Esophagus muscularis mucosa (tissue), 4 donors: ENCODE results near the gene DNAJC17. TPM values are rescaled to one million over a fixed set of nuclear protein-coding genes. Genes with fewer than 3 reads are reported as not detected.

ENCODE experiments used
- DNase-seq: peaks from one replicate; pipeline ENCODE4 v3.0.0-alpha.2; 2017; ENCODE audit errors: extremely low spot score
- H3K27ac ChIP-seq, 4 donors: fragments of 200-600 bp; sonication (generic); replicated peaks in 1 of 4; 1 replicate in 3 of 4; 2 replicates in 1 of 4; pipeline ENCODE4 v1.5.1; 2016 to 2019; ENCODE audit warnings: mild to moderate bottlenecking in 1 of 4
- H3K27me3 ChIP-seq, 4 donors: fragments of 200-600 bp; sonication (generic); one replicate each; pipeline versions ENCODE4 v1.5.1 to v1.6.0; 2016 to 2019
- H3K36me3 ChIP-seq, 4 donors: fragments of 200-600 bp; sonication (generic); one replicate each; pipeline ENCODE4 v1.5.1; 2016 to 2019
- H3K4me1 ChIP-seq, 4 donors: fragments of 200-600 bp; sonication (generic); one replicate each; pipeline ENCODE4 v1.5.1; 2016 to 2019
- H3K4me3 ChIP-seq, 4 donors: fragments of 200-600 bp; sonication (generic); 1 replicate in 2 of 4; 2 replicates in 2 of 4; pipeline ENCODE4 v1.5.1; 2016 to 2019; ENCODE audit warnings: mild to moderate bottlenecking in 4 of 4, moderate library complexity in 1 of 4
- H3K9me3 ChIP-seq, 4 donors: fragments of 200-600 bp; sonication (generic); 1 replicate in 3 of 4; 2 replicates in 1 of 4; pipeline ENCODE4 v1.5.1; 2016 to 2019
- EP300 ChIP-seq: sonication (generic); formaldehyde crosslinking; IDR thresholded peaks from one replicate; pipeline ENCODE4 v1.6.1; 2017; ENCODE audit warnings: antibody characterized with exemption
- POLR2A ChIP-seq: fragments of 450-650 bp; IDR thresholded peaks from one replicate; pipeline ENCODE4 v1.6.1; 2017; ENCODE audit warnings: antibody characterized with exemption, moderate library complexity, mild to moderate bottlenecking, low read depth
- POLR2AphosphoS5 ChIP-seq, 2 donors: sonication (generic); formaldehyde crosslinking; IDR thresholded peaks; one replicate each; pipeline ENCODE4 v1.6.1; 2017; ENCODE audit warnings: antibody characterized with exemption in 2 of 2
- WGBS: methylation state at CpG from one replicate; pipeline ENCODE4 v1.1.5; 2018; 5-methylcytosine and 5-hydroxymethylcytosine counted together
- intact Hi-C: fragments of 100-400 bp; cut with DNase I; formaldehyde crosslinking; loops from one replicate; pipeline ENCODE4 v1.15.1; 2023
- total RNA-seq, 4 donors: library from RNA; depleted of rRNA; stranded (reverse); fragments of >200 nt; gene quantifications; one replicate each; pipeline versions ENCODE4 v1.1.0 to v1.2.1, GENCODE V29; 2016
- TF ChIP-seq, protein P1 (sequence below), 3 experiments: fragments of 200-600 bp in 2 of 3; fragments of 450-650 bp in 1 of 3; sonication (generic) in 2 of 3; IDR thresholded peaks; one replicate each; pipeline ENCODE4 v1.5.1; 2017 to 2019; ENCODE audit warnings: antibody characterized with exemption in 3 of 3, mild to moderate bottlenecking in 2 of 3, moderate library complexity in 1 of 3

DNAJC17 gene
- total RNA-seq, 4 donors from 2014 or later, result 10.0 to 23.8 (median 13.9) TPM

GRCh38 chr15:40836020-40836419, 28.7 kb upstream of the DNAJC17 start:
- intact Hi-C loops, result no loop called here
- H3K4me1 ChIP-seq, result no peaks in the 10 kb centered on the region
- H3K27ac ChIP-seq, result no peak overlapping the region
- no peak for TF ChIP-seq POLR2A
- no peak for TF ChIP-seq EP300
- TF ChIP-seq, protein P1, sequence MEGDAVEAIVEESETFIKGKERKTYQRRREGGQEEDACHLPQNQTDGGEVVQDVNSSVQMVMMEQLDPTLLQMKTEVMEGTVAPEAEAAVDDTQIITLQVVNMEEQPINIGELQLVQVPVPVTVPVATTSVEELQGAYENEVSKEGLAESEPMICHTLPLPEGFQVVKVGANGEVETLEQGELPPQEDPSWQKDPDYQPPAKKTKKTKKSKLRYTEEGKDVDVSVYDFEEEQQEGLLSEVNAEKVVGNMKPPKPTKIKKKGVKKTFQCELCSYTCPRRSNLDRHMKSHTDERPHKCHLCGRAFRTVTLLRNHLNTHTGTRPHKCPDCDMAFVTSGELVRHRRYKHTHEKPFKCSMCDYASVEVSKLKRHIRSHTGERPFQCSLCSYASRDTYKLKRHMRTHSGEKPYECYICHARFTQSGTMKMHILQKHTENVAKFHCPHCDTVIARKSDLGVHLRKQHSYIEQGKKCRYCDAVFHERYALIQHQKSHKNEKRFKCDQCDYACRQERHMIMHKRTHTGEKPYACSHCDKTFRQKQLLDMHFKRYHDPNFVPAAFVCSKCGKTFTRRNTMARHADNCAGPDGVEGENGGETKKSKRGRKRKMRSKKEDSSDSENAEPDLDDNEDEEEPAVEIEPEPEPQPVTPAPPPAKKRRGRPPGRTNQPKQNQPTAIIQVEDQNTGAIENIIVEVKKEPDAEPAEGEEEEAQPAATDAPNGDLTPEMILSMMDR (IDR thresholded peaks at IDR 0.05), result no peak
- TF ChIP-seq POLR2AphosphoS5 (IDR thresholded peaks at IDR 0.05), result no peak
- H3K27me3 ChIP-seq, result no peaks in the 10 kb centered on the region
- WGBS, result 95% methylated on average over 1 of the region's 1 CpG
- no peaks in the 10 kb centered on the region for H3K36me3 ChIP-seq
- no peaks in the 10 kb centered on the region for H3K9me3 ChIP-seq
- H3K4me3 ChIP-seq, result no peak overlapping the region
- DNase-seq, result no peak

DNA sequence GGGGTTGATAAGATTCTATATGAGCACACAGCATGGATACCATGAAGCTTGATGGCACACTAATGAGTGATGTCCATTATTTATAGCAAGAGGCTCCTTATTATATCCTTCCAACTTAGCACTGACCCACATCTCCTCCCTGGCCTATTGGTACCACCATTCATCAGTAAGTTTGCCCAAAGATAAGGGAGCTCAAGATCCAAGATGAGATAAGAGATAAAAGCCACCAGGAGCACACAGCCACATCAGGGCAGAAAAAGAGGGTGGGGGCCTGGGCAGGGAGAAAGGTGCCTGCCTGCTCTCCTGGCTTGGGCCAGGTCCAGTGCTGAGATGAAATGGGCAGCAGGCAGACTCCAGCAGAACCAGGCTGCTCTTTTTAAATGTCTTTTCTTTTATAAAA, 25.6 kb upstream of the DNAJC17 start:
- H3K4me3 ChIP-seq, result no peak overlapping the region
- DNase-seq, result no peak
- H3K27ac ChIP-seq, result no peak overlapping the region
- H3K9me3 ChIP-seq, result no peaks in the 10 kb centered on the region
- peaks cover 0 to 6% (median 0%) of the 10 kb centered on the region in 4 donors for H3K27me3 ChIP-seq
- no peaks in the 10 kb centered on the region for H3K4me1 ChIP-seq
- TF ChIP-seq EP300 (no peak), POLR2A (no peak), POLR2AphosphoS5 (IDR thresholded peaks at IDR 0.05) (no peak)
- TF ChIP-seq, protein P1 (IDR thresholded peaks at IDR 0.05), result no peak
- intact Hi-C loops, result no loop called here
- H3K36me3 ChIP-seq, result no peaks in the 10 kb centered on the region

DNA sequence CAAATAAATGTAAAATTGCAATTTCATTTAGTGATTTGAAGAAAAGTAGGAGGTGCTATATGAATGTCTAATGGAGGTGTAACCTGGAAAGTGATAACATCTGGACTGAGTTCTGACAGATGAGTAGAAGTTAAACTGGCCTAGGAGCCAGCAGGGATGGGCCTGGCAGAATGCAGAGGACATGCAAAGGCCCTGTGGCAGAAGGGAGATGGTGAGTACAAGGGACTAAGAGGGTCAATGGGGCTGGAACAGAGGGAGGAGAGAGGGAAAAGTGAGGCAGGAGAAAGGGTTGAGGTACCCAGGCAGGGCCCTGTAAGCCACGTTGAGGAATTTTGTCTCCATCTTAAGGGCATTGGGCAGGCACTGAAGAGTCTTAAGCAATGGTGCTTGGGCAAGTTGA, 24.6 kb upstream of the DNAJC17 start:
- TF ChIP-seq, protein P1 (IDR thresholded peaks at IDR 0.05), result no peak
- TF ChIP-seq EP300 (no peak), POLR2AphosphoS5 (IDR thresholded peaks at IDR 0.05) (no peak), POLR2A (no peak)
- 50% methylated on average over 1 of the region's 1 CpG for WGBS
- no peaks in the 10 kb centered on the region for H3K36me3 ChIP-seq
- no peaks in the 10 kb centered on the region for H3K4me1 ChIP-seq
- no peak for DNase-seq
- H3K27ac ChIP-seq, result no peak overlapping the region
- no peak overlapping the region for H3K4me3 ChIP-seq
- intact Hi-C loops, result no loop called here
- no peaks in the 10 kb centered on the region for H3K9me3 ChIP-seq
- H3K27me3 ChIP-seq, result peaks cover 0 to 9% (median 0%) of the 10 kb centered on the region in 4 donors

DNA sequence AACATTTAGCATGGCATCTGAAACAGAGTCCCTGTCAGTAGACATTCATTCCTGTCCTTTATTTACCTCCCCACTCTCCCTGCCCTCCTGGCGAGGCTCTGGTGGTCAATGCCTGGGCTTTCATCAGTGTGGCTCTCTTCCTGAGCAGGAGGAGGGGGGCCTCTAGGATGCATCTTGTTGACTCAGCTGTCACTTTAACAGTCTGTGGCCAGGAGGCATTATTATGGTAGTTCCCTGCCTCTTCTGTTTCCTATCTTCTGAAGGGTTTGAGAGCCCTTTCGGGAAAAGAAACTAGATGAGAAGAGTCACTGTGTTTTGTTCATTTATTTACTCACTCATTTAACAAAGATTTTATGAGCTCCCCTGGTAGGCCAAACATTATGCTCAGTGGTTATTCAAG, 23.6 kb upstream of the DNAJC17 start:
- H3K9me3 ChIP-seq, result no peaks in the 10 kb centered on the region
- no peaks in the 10 kb centered on the region for H3K4me1 ChIP-seq
- peaks cover 0 to 9% (median 0%) of the 10 kb centered on the region in 4 donors for H3K27me3 ChIP-seq
- H3K36me3 ChIP-seq, result no peaks in the 10 kb centered on the region
- intact Hi-C loops, result no loop called here
- no peak for TF ChIP-seq EP300
- TF ChIP-seq, protein P1 (IDR thresholded peaks at IDR 0.05), result no peak
- no peak for TF ChIP-seq POLR2A
- TF ChIP-seq POLR2AphosphoS5 (IDR thresholded peaks at IDR 0.05), result no peak
- WGBS, result 77% methylated on average over 2 of the region's 2 CpGs
- no peak overlapping the region for H3K27ac ChIP-seq
- no peak for DNase-seq
- no peak overlapping the region for H3K4me3 ChIP-seq

DNA sequence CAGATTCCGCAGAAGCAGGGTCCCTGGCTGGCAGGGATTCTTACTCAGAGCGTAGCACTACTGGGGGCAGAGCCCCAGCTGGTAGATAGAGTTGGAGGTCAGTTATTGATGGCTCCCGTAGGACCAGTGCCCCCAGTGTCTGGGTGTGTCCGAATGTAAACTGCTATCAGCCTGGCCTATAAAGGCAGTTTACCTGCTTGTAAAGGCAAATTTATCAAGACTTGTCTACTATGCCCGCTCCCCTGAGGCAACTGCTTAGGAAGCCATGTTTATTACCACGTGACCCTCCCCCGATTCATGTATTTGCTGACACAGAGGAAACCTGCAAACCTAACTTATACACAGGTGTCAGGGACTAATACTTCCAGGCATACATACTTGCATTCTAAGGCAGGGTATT, 21.8 kb upstream of the DNAJC17 start:
- Histone ChIP-seq H3K4me3 (no peak overlapping the region), H3K36me3 (no peaks in the 10 kb centered on the region), H3K4me1 (no peaks in the 10 kb centered on the region), H3K9me3 (no peaks in the 10 kb centered on the region), H3K27me3 (peaks cover 0 to 9% (median 0%) of the 10 kb centered on the region in 4 donors), H3K27ac (no peak overlapping the region)
- intact Hi-C loops, result no loop called here
- TF ChIP-seq EP300 (no peak), POLR2AphosphoS5 (IDR thresholded peaks at IDR 0.05) (no peak), POLR2A (no peak)
- TF ChIP-seq, protein P1 (IDR thresholded peaks at IDR 0.05), result no peak
- 83% methylated on average over 6 of the region's 7 CpGs for WGBS
- no peak for DNase-seq
